Fibroblast of peridontal ligament (primary cell): ENCODE results near the gene C1orf210.
A peak's percentile ranks its signal among the peaks of the same experiment; 100 is the strongest.

Experiments used
- DNase-seq: peaks from one replicate; pipeline ENCODE4 v3.0.0-alpha.2; 2010; ENCODE audit errors: extremely low read depth

Gene C1orf210

GRCh38 chr1:43274125-43274803, 11.1 kb downstream of the C1orf210 start:
- peak; percentile 7 for DNase-seq

GRCh38 chr1:43273708-43274107, 11.7 kb downstream of the C1orf210 start:
- no peak for DNase-seq

GRCh38 chr1:43272576-43273571, 12.5 kb downstream of the C1orf210 start:
- no peak for DNase-seq

- DNase-seq = no peak
Measured at GRCh38 chr1:43272161-43272560, 13.2 kb downstream of the C1orf210 start.

- no peak for DNase-seq
Measured at GRCh38 chr1:43271186-43272118, 13.9 kb downstream of the C1orf210 start.

GRCh38 chr1:43270421-43271095, 14.8 kb downstream of the C1orf210 start:
- no peak for DNase-seq

GRCh38 chr1:43269627-43270375, 15.6 kb downstream of the C1orf210 start, which contains the start of gene TMEM125:
TMEM125 (plus strand) TSS chr1:43269983; CDS start chr1:43272723, 2,740 bp downstream.
- no peak for DNase-seq

GRCh38 chr1:43267818-43268425, 17.5 kb downstream of the C1orf210 start:
- no peak for DNase-seq

GRCh38 chr1:43267291-43267805, 18.0 kb downstream of the C1orf210 start:
- DNase-seq = peak; percentile 71

GRCh38 chr1:43266881-43267280, 18.5 kb downstream of the C1orf210 start:
- no peak for DNase-seq

GRCh38 chr1:43265431-43265830, 19.9 kb downstream of the C1orf210 start:
- DNase-seq = no peak

GRCh38 chr1:43258370-43258769, 27.0 kb downstream of the C1orf210 start:
- no peak for DNase-seq

- no peak for DNase-seq
Measured at GRCh38 chr1:43256675-43257570, 28.5 kb downstream of the C1orf210 start.

- no peak for DNase-seq
Measured at GRCh38 chr1:43255438-43256210, 29.8 kb downstream of the C1orf210 start.

- no peak for DNase-seq
Measured at GRCh38 chr1:43253876-43254275, 31.5 kb downstream of the C1orf210 start.

- DNase-seq = no peak
Measured at GRCh38 chr1:43253173-43253572, 32.2 kb downstream of the C1orf210 start.

GRCh38 chr1:43252225-43252624, 33.2 kb downstream of the C1orf210 start:
- no peak for DNase-seq

- no peak for DNase-seq
Measured at GRCh38 chr1:43251024-43251423, 34.4 kb downstream of the C1orf210 start.
